Activated CD4-positive, alpha-beta T cell treated with anti-CD3 and anti-CD28 coated beads, Interleukin-2, Interleukin-4, amounts not matched to agents 100 ng/mL and 50 ng/mL, durations not matched to agents 16 hours and 8 hours (primary cell): ENCODE measurements around the gene FIGNL1.

Experiments
- DNase-seq: peaks from one replicate; pipeline ENCODE4 v3.0.0-alpha.2; 2020; ENCODE audit warnings: low spot score

Gene FIGNL1

GRCh38 chr7:50397320-50397970, 52.7 kb downstream of the FIGNL1 start:
- DNase-seq, result peak; percentile 75

GRCh38 chr7:50396856-50397255, 53.3 kb downstream of the FIGNL1 start:
- peak; percentile 73 for DNase-seq

GRCh38 chr7:50394315-50394714, 55.8 kb downstream of the FIGNL1 start:
- DNase-seq, result no peak
